K562 (cell line): ENCODE data around the gene RNF175.

Experiments
- COPS2 ChIP-seq: fragments of 450-650 bp; conservative IDR thresholded peaks from 2 replicates; pipeline ENCODE4 v1.6.1; 2016; ENCODE audit warnings: mild to moderate bottlenecking, moderate library complexity
- CTCF ChIP-seq, 3 experiments: IDR thresholded peaks in 2 of 3; conservative IDR thresholded peaks in 1 of 3; 2 replicates each; pipeline ENCODE4 v1.5.1; 2011 to 2012; ENCODE audit warnings: low read length in 3 of 3, mild to moderate bottlenecking in 3 of 3, control low read depth in 2 of 3, improper control_type of control experiment in 1 of 3, inconsistent platforms in 1 of 3, low read depth in 1 of 3, mixed read lengths in 1 of 3, moderate library complexity in 1 of 3; ENCODE audit not compliant: insufficient read depth in 2 of 3
- POLR2A ChIP-seq: fragments of 450-650 bp; conservative IDR thresholded peaks from 2 replicates; pipeline ENCODE4 v1.6.1; 2016
- SMAD1 ChIP-seq: fragments of 150-350 bp; IDR thresholded peaks from 2 replicates; pipeline ENCODE4 v1.6.1; 2014; ENCODE audit warnings: low read length, low read depth; ENCODE audit not compliant: partially characterized antibody

DNA sequence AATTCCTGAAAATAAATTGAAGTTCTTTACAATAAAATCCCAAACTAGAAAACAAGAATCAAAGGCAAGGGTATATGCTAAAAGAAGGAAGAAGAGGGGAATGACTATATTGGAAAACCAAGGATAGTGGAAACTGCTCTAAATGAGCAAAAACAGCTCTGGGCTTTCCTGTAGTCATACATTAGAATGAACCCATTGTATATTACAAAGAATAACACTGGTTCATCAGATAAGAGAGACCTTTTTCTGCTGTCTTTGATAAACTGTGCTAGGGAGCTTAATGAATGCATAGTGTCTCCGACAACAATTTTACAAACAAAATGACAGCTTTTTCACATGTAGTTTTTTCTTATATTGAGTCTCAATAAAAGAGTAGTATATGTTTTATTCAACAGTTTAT lies 49.1 kb downstream of the RNF175 start:
- TF ChIP-seq COPS2 (no peak), SMAD1 (no peak), POLR2A (no peak), CTCF (IDR thresholded peaks at IDR 0.05 in 2 of 3, conservative IDR thresholded peaks at IDR 0.05 in 1 of 3; ENCODE audit: insufficient read depth in 2 of 3, low read depth in 1 of 3, low read length in 3 of 3) (no peak)
